Liver (tissue), 9 donors: ENCODE data around the gene CER1. TPM values are rescaled to one million over a fixed set of nuclear protein-coding genes. Genes with fewer than 3 reads are reported as not detected.
"Not testable (repeated sequence)": the region's sequence is repeated elsewhere in the genome, so short reads cannot be mapped to it uniquely, and the experiment has no call there.

Source experiments
- DNase-seq: peaks from one replicate; pipeline ENCODE4 v3.0.0-alpha.2; 2017; ENCODE audit warnings: low spot score
- H3K27ac ChIP-seq, 2 donors: one replicate each; pipeline ENCODE4 v1.7.0; 2013; ENCODE audit warnings: inconsistent platforms in 2 of 2, low read length in 2 of 2, control low read depth in 1 of 2, low read depth in 1 of 2, mild to moderate bottlenecking in 1 of 2
- H3K27me3 ChIP-seq, 4 donors: one replicate each; pipeline versions ENCODE4 v1.6.1 to v1.7.0; 2013; ENCODE audit warnings: low read length in 3 of 4, inconsistent platforms in 1 of 4, mild to moderate bottlenecking in 1 of 4, moderate library complexity in 1 of 4; ENCODE audit not compliant: control insufficient read depth in 4 of 4, insufficient read depth in 4 of 4
- H3K36me3 ChIP-seq, 4 donors: one replicate each; pipeline versions ENCODE4 v1.6.1 to v1.7.0; 2013; ENCODE audit warnings: low read length in 3 of 4, mild to moderate bottlenecking in 3 of 4, low read depth in 1 of 4, moderate library complexity in 1 of 4; ENCODE audit not compliant: control insufficient read depth in 4 of 4, insufficient read depth in 3 of 4
- H3K4me1 ChIP-seq, 4 donors: one replicate each; pipeline versions ENCODE4 v1.6.1 to v1.7.0; 2013; ENCODE audit warnings: low read length in 3 of 4, mild to moderate bottlenecking in 3 of 4, moderate library complexity in 1 of 4; ENCODE audit not compliant: control insufficient read depth in 4 of 4, insufficient read depth in 4 of 4
- H3K4me3 ChIP-seq, 3 donors: one replicate each; pipeline versions ENCODE4 v1.6.1 to v1.7.0; 2013; ENCODE audit warnings: low read length in 3 of 3, control low read depth in 1 of 3, low read depth in 1 of 3, mild to moderate bottlenecking in 1 of 3
- H3K9ac ChIP-seq, 2 donors: one replicate each; pipeline ENCODE4 v1.7.0; 2013; ENCODE audit warnings: low read length in 2 of 2, mild to moderate bottlenecking in 2 of 2, moderate library complexity in 2 of 2, control low read depth in 1 of 2, low read depth in 1 of 2
- H3K9me3 ChIP-seq, 4 donors: one replicate each; pipeline versions ENCODE4 v1.6.1 to v1.7.0; 2013; ENCODE audit warnings: low read length in 3 of 4; ENCODE audit not compliant: control insufficient read depth in 4 of 4
- ATF3 ChIP-seq: IDR thresholded peaks from 2 replicates; pipeline ENCODE4 v1.6.1; 2016; ENCODE audit warnings: antibody characterized with exemption
- EGR1 ChIP-seq, 2 donors: IDR thresholded peaks; 2 replicates each; pipeline ENCODE4 v1.6.1; 2016 to 2018; ENCODE audit warnings: antibody characterized with exemption in 2 of 2, low read depth in 2 of 2
- FOXA2 ChIP-seq: IDR thresholded peaks from 2 replicates; pipeline ENCODE4 v1.6.1; 2016; ENCODE audit warnings: antibody characterized with exemption
- GABPA ChIP-seq, 2 donors: IDR thresholded peaks in 1 of 2; conservative IDR thresholded peaks in 1 of 2; 2 replicates each; pipeline ENCODE4 v1.6.1; 2016; ENCODE audit warnings: antibody characterized with exemption in 2 of 2, mild to moderate bottlenecking in 1 of 2, moderate library complexity in 1 of 2
- HNF4A ChIP-seq, 2 donors: conservative IDR thresholded peaks; 2 replicates each; pipeline ENCODE4 v1.6.1; 2016; ENCODE audit warnings: antibody characterized with exemption in 2 of 2, mild to moderate bottlenecking in 2 of 2
- HNF4G ChIP-seq: IDR thresholded peaks from 2 replicates; pipeline ENCODE4 v1.6.1; 2016; ENCODE audit warnings: antibody characterized with exemption
- JUND ChIP-seq, 2 donors: IDR thresholded peaks; 2 replicates each; pipeline ENCODE4 v1.6.1; 2016; ENCODE audit warnings: antibody characterized with exemption in 2 of 2
- NR2F2 ChIP-seq: IDR thresholded peaks from 2 replicates; pipeline ENCODE4 v1.6.1; 2016; ENCODE audit warnings: antibody characterized with exemption
- REST ChIP-seq: IDR thresholded peaks from 2 replicates; pipeline ENCODE4 v1.6.1; 2016; ENCODE audit warnings: antibody characterized with exemption, mild to moderate bottlenecking
- RXRA ChIP-seq, 2 donors: IDR thresholded peaks; 2 replicates each; pipeline ENCODE4 v1.6.1; 2017 to 2018; ENCODE audit warnings: antibody characterized with exemption in 2 of 2, mild to moderate bottlenecking in 1 of 2
- SP1 ChIP-seq: IDR thresholded peaks from 2 replicates; pipeline ENCODE4 v1.6.1; 2018; ENCODE audit warnings: antibody characterized with exemption, mild to moderate bottlenecking
- TAF1 ChIP-seq: conservative IDR thresholded peaks from 2 replicates; pipeline ENCODE4 v1.6.1; 2016; ENCODE audit warnings: antibody characterized with exemption, mild to moderate bottlenecking
- YY1 ChIP-seq: IDR thresholded peaks from 2 replicates; pipeline ENCODE4 v1.6.1; 2016; ENCODE audit warnings: antibody characterized with exemption, mild to moderate bottlenecking
- WGBS: extraction: QIAGEN DNeasy Blood & Tissue Kit; methylation state at CpG from one replicate; pipeline ENCODE4 v1.1.7; 2013; 5-methylcytosine and 5-hydroxymethylcytosine counted together
- polyA plus RNA-seq, 2 donors: library from polyadenylated mRNA; stranded (reverse) in 1 of 2; unstranded in 1 of 2; fragments of 200-250 nt in 1 of 2; fragments of >200 nt in 1 of 2; fragmentation: Nextera tagmentation in 1 of 2; extraction: Ambion mirVana in 1 of 2; gene quantifications; one replicate each; pipeline versions ENCODE4 v1.2.1 to v1.2.3, GENCODE V29; 2013 to 2015
- total RNA-seq, 2 donors: library from RNA; depleted of rRNA; stranded (reverse); fragments of >200 nt; gene quantifications; one replicate each; pipeline ENCODE4 v1.2.3, GENCODE V29; 2014
- TF ChIP-seq, protein P1 (sequence below): IDR thresholded peaks from 2 replicates; pipeline ENCODE4 v1.6.1; 2016; ENCODE audit warnings: antibody characterized with exemption
- donor health status: healthy.
- donor health status: healthy.
- donor health status: healthy.
- donor health status: healthy.
- donor health status: healthy.

Gene CER1
- total and polyA plus RNA-seq, 4 donors: not detected

GRCh38 chr9:14687042-14687719 lies 35.4 kb downstream of the CER1 start:
- TF ChIP-seq ATF3: no peak
- TF ChIP-seq SP1: no peak
- no peak for TF ChIP-seq HNF4G
- TF ChIP-seq, protein P1, sequence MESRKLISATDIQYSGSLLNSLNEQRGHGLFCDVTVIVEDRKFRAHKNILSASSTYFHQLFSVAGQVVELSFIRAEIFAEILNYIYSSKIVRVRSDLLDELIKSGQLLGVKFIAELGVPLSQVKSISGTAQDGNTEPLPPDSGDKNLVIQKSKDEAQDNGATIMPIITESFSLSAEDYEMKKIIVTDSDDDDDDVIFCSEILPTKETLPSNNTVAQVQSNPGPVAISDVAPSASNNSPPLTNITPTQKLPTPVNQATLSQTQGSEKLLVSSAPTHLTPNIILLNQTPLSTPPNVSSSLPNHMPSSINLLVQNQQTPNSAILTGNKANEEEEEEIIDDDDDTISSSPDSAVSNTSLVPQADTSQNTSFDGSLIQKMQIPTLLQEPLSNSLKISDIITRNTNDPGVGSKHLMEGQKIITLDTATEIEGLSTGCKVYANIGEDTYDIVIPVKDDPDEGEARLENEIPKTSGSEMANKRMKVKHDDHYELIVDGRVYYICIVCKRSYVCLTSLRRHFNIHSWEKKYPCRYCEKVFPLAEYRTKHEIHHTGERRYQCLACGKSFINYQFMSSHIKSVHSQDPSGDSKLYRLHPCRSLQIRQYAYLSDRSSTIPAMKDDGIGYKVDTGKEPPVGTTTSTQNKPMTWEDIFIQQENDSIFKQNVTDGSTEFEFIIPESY: no peak
- TF ChIP-seq NR2F2: no peak
- no peak for TF ChIP-seq GABPA (IDR thresholded peaks at IDR 0.05 in 1 of 2, conservative IDR thresholded peaks at IDR 0.05 in 1 of 2)
- no peak for TF ChIP-seq JUND (IDR thresholded peaks at IDR 0.05)
- no peak for TF ChIP-seq TAF1
- TF ChIP-seq YY1: no peak
- no peak for TF ChIP-seq HNF4A (conservative IDR thresholded peaks at IDR 0.05)
- no peak for TF ChIP-seq RXRA (IDR thresholded peaks at IDR 0.05)
- TF ChIP-seq FOXA2: no peak
- no peak for TF ChIP-seq REST
- DNase-seq: no peak
- Histone ChIP-seq H3K4me1 (peaks cover 0 to 2% (median under 1%) of the 10 kb centered on the region in 4 donors), H3K4me3 (no peak overlapping the region), H3K36me3 (peaks cover 0 to 11% (median 2%) of the 10 kb centered on the region in 4 donors), H3K27ac (no peak overlapping the region), H3K9me3 (no peaks in the 10 kb centered on the region), H3K9ac (no peak overlapping the region), H3K27me3 (no peaks in the 10 kb centered on the region)
- WGBS: 95% methylated on average over 12 of the region's 12 CpGs

DNA sequence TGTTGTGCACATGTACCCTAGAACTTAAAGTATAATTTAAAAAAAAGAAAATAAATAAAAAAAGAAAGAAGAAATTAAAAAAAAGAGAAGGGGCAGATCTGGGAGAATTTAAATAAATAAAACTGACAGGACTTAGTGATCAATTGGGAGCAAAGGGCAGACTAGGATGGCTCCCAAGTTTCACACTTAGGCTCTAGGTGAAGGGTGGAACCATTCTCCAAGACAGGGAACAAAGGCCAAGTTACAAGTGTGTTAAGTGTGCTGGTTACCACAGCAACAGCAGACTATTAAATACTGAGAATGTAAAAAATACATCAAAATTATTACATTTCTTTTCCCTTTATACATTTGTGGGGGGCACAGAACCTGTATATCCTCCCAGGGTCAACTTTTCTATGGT lies 36.4 kb downstream of the CER1 start:
- Histone ChIP-seq H3K4me1 (no peaks in the 10 kb centered on the region), H3K9ac (no peak overlapping the region)

DNA sequence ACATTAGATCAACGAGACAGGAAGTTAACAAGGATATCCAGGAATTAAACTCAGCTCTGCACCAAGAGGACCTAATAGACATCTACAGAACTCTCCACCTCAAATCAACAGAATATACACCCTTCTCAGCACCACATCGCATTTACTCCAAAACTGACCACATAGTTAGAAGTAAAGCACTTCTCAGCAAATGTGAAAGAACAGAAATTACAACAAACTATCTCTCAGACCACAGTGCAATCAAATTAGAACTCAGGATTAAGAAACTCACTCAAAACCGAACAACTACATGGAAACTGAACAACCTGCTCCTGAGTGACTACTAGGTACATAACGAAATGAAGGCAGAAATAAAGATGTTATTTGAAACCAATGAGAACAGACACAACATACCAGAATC lies 39.9 kb downstream of the CER1 start:
- H3K36me3 ChIP-seq, H3K9me3 ChIP-seq, H3K27me3 ChIP-seq, H3K27ac ChIP-seq, H3K4me1 ChIP-seq, H3K9ac ChIP-seq, H3K4me3 ChIP-seq, DNase-seq: not testable (repeated sequence)
- 96% methylated on average over 4 of the region's 4 CpGs for WGBS

More for the DNA sequence above, 36.4 kb downstream of the CER1 start:
- no peak for DNase-seq
- Histone ChIP-seq H3K9me3 (no peaks in the 10 kb centered on the region), H3K27ac (no peak overlapping the region), H3K27me3 (no peaks in the 10 kb centered on the region), H3K36me3 (peaks cover 0 to 11% (median 2%) of the 10 kb centered on the region in 4 donors), H3K4me3 (no peak overlapping the region)
- no peak for TF ChIP-seq RXRA (IDR thresholded peaks at IDR 0.05)
- no peak for TF ChIP-seq REST
- TF ChIP-seq NR2F2: no peak
- no peak for TF ChIP-seq GABPA (IDR thresholded peaks at IDR 0.05 in 1 of 2, conservative IDR thresholded peaks at IDR 0.05 in 1 of 2)
- no peak for TF ChIP-seq EGR1 (IDR thresholded peaks at IDR 0.05; ENCODE audit: low read depth in 2 of 2)
